HG03064 (cell line): ENCODE data around the gene ITCH.
"Not testable (repeated sequence)": the region's sequence is repeated elsewhere in the genome, so short reads cannot be mapped to it uniquely, and the experiment has no call there.

Experiments used
- ATAC-seq: cut with Tn5 transposase; IDR thresholded peaks from one replicate; pipeline ENCODE4 v1.9.1; 2021; ENCODE audit warnings: low read depth; ENCODE audit not compliant: unreplicated experiment

Gene ITCH

DNA sequence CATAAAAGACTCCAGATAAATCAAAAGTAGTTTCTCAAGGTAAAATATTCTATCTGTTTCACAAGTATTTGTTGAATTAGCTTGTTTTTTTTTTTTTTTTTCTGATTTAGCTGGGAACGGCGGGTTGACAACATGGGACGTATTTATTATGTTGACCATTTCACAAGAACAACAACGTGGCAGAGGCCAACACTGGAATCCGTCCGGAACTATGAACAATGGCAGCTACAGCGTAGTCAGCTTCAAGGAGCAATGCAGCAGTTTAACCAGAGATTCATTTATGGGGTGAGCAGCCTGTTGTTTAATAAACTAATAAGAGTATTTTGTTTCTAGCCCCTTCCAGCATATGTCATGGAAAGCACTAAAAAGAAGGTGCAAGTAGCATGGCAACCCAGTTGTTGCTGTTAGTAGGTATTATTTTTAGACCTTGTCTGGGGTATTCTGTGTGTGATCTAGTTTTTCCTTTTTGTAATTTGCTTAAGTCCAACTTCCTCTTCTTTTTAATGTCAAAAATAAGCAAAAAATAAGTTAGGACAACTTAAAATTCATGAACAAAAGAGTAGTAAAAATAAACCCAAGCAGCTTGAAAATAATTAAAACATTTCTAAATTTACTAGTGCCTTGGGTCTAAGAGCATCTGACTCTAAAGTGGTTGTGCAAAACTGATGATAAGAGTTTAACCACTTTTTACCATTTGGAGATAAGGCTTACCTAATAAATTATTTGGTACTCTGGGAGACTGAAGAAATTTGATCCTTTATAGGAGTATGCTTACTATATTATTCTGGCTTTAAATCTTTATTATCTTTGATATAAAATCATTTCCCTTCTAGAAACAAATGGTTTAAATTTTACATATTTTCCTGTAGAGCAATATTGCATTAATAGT lies 82.3 kb downstream of the ITCH start:
- ATAC-seq, result no peak

DNA sequence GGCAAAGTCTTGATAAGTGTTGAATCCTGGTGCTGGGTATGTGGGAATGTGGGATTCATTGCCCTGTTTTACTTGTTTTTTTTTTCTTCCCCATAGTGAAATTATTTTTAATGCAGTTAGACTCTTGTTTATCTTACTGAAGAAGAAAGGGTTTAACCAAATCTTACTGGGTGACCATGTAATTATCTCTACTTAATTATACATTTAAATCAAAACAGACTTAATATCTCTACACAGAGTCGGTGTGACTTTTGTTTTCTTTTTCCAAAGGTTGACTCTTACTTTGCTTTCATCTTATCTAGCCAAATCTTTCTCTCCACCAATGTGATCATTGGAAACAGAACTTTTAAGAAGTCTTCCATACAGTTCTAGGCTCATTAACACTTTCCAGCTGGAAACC lies 85.4 kb downstream of the ITCH start:
- no peak for ATAC-seq

DNA sequence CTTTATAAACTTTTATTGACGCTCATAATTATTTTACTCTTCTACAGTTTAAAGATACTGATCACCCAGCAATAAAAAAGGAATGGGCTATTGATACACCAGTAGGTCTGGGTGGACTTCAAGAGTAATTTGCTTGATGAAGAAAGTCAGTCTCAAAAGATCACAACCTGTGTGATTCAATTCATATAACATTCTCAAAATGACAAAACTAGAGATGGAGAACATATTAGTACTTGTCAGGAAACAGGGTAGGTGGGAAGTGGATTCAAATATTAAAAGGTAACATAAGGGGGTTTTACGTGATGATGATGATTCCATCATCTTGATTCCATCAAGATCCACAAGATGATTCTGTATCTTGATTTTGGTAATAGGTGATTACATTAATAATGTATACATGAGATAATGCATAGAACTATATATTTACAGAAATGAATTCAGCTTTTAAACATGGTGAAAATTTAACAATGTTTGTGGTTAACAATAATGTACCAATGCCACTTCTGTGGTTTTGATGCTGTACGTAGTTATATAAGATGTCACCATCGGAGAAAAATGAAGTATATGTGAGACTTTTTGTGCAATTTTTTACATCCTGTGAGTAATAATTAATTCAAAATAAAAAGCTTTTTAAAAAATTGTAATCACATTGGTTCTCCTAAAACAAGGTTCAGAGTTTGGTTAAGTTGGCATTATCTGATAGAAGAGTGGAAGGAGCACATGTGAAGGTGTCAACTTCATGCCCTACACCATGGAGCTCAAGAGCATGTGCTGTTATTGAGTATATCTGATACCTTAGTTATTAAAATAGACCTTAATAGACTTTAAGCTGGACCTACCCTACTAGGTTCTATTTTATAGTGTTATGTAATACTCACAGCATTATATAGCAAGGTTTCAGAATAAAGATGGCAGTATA lies 86.9 kb downstream of the ITCH start:
- no peak for ATAC-seq

DNA sequence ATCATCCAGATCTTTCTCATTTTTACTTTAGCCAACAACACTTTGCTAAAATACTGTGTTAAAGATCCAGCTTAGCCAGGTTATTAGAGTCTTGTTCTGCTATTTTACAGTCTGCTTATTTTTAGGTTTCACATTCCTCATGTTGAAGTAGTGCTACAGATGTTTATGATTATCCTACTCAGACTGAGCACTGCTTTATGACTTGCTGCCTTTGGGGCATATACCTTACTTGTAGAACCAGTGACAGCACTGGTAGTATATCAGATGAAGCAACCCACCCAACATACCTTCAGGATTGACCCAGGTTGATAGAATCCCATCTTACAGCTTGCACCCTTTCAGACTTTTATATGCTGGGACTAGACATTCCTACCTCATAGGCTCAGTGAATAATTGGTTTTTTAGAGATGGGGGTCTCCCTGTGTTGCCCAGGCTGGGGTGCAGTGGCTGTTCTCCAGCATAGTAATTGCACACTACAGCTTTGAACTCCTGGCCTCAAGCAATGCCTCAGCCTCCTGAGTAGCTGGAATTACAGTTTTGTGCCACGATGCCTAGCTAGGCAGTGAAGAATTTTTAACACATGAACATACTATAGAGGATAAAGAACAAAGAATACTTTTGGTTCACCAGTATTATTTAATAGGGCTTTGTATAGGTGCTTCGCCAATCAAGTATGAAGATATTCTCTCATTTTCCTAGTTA lies 89.4 kb downstream of the ITCH start:
- ATAC-seq, result no peak

DNA sequence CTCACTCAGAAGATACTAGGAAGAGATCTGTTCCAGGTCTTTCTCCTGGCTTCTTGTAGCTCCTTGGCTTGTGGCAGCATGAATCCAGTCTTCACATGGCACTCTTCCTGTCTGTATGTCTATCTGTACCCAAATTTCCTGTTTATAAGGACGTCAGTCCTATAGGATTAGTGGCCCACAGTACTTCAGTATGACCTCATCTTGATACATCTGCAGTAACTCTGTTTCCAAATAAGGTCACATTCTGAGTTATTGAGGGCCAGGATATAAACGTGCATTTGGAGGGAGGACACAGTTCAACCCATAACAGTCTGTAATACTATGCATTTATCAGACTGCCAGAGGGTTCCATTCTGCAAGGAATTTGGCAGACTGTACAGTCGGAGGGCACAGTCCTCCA lies 95.6 kb downstream of the ITCH start:
- no peak for ATAC-seq

DNA sequence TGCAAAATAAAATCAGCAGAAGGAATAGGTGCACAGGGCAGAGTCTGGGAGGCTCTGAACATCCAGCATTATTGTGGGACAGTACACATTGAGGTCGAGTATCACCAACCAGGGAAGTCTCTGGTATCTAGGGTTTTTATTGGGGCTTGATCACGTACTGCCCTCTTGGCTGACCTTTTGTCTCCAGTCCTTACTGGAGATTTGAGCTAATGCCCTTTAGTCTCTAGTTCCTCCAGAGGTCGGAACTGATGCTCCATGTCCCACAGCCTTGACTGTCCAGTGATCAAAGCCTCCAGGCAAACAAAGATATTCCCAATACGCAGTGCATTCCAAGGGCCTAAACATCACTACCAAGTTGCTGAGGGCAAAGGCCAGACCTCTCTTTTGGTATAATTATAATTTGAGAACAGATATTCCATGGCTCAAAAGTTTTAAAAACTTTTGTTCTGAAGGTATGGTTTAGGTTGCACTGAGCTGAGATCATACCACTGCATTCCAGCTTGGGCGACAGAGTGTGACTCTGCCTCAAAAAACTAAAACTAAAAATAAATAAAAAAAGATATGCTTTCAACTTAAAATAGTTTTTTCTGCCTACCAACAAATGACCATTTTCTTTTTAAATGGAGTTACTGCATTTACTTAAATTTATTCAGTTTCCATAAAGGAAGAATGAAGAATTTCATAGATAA lies 96.3 kb downstream of the ITCH start:
- no peak for ATAC-seq

DNA sequence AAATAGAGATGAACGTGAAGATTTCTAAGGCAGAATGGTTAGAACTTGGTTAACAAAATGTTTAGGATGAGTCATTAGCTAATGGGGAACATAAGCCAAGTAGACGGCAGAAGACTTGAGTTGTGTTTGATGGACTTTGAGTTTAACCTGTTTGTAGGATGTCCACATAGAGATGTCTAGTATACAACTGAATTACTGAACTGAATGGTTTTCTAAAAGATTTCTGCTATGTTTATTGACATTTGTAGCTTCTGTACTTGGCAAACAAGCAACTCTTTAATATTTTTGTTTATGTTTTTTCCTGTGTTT lies 98.7 kb downstream of the ITCH start:
- ATAC-seq, result no peak

DNA sequence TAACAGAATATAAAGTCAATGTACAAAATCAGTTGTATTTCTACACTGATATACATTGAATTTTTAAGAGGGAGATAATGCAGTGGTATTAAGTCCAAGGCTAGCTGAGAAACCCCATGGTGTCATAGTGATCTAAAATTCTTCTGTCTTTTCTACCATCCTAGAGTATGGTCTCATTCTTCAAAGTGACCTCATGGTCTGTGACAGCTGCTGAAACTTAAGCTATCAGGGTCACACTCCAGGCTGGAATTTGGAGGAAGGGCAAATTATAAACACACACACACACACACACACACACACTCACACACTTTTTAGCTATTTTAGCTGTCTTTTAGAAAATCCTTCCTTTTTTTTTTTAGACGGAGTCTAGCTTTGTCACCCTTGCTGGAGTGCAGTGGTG lies 105.9 kb downstream of the ITCH start:
- no peak for ATAC-seq

DNA sequence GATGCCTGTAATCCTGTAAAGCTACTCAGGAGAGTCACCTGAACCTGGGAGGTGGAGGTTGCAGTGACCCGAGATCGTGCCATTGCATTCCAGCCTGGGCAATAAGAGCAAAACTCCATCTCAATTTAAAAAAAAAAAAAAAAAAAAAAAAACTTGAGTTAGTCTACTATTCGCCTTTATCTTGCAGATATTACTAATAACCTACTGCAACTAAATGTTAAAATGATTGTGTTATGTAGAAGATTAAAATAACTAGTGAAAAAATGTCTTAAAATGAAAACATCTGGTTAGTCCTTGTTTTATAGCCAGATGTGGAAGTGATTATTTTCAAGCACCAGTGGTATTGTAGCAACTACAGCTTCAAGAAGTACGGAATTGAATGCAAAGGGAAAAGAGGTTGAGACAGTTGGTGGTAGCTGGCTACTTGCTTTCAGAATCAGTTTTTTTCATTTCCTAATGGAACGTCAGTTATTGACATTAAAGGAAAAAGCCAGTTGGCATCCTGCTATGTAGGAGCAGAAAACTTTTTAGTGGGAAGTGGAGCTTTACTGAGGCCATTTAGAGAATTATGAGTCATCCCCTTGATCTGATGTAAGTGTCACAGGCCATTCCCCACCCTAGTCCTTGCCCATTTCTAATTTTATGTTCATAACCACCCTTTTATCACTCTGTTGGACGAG lies 109.3 kb downstream of the ITCH start:
- no peak for ATAC-seq

DNA sequence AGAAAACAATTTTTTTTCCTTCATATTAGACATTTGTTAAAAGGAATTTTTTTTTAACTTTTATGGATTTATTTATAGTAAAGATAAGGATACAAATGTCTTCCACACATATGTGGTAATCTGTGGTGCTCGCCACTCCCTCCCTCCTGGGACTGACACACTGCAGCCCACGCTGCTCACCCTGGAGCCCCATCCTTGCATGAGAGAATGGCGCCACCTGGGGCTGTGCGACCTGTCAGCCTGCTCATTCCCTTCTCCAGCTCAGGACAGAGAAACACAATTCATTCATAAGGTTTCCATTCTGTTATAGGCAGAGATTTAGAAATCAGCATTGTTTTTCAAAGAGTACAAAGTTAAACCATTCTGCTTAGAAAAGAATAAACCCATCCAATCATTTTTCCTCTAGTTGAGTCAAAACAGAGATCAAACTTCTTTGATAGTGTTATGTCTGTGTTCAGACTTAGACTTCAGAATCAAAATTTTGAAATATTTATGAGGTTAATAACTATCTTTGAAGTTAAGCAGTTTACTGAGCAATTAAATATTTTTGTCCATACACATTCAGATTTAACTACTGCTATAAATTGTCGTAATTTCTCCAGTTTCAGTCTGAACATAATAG lies 110.3 kb downstream of the ITCH start:
- no peak for ATAC-seq

DNA sequence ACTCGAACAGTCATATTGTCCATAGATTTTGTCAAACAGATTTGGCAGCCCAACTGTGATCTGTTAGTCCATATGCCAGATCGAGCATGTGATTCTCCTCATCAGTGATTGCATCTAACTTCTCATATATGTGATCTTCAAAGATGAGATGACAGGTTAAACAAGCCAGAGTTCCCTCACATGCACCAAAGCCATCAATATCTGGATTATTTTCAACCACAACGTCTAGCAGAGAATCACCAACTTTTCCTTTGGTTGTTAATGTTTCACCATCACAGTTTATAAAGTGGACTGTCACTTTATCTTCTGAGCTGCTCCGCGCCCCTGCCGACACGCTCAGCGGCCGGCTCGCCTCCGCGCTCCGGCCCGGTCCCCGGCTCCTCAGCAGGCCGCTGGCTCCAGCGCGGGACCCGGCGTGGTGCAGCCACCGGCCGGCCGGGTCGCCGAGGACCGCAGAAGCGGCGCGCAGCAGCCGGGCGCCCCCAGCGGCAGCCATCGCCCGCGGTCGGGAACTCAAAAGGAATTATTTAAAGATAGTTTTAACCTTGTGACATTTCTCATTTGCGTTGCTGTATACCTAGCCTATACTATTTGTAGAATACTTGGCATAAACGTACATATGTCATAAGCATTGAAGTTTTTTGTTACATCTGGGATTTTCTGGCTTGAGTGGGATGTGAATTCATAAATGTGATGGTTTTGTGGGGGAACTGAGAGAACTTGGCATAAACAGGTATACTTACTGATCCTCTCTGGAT lies 113.1 kb downstream of the ITCH start:
- ATAC-seq, result no peak

DNA sequence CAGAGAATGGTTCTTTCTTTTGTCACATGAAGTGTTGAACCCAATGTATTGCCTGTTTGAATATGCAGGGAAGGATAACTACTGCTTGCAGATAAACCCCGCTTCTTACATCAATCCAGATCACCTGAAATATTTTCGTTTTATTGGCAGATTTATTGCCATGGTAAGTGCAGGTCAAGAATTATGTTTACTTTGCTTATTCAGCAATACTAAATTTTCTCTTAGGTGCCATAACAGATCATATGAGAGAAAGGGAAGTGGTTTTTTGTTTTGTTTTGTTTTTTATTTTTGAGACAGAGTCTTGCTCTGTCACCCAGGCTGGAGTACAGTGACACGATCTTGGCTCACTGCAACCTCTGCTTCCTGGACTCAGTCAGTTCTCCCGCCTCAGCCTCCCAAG lies 116.6 kb downstream of the ITCH start:
- ATAC-seq, result no peak

DNA sequence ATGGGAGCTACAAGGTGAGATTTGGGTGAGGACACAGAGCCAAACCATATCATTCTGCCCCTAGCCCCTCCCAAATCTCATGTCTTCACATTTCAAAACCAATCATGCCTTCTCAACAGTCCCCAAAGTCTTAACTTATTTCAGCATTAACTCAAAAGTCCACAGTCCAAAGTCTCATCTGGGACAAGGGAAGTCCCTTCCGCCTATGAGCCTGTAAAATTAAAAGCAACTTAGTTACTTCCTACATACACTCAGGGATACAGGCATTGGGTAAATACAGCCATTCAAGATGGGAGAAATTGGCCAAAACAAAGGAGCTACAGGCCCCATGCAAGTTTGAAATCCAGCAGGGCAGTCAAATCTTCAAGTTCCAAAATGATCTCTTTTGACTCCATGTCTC lies 119.1 kb downstream of the ITCH start:
- ATAC-seq, result not testable (repeated sequence)

DNA sequence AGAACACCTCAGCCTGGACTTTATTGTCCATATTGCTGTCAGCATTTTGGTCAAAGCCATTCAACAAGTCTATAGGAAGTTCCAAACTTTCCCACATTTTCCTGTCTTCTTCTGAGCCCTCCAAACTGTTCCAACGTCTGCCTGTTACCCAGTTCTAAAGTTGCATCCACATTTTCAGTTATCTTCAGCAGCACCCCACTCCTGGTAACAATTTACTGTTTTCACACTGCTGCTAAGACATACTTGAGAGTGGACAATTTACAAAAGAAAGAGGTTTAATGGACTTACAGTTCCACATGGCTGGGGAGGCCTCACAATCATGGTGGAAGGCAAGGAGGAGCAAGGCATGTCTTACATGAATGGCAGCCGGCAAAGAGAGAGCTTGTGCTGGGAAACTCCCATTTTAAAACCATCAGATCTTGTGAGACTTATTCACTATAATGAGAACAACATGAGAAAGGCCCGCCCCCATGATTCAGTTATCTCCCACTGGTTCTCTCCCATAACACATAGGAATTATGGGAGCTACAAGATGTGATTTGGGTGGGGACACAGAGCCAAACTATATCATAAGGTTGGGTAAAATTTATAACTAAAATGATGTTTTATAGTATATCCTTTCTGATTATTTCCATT lies 120.6 kb downstream of the ITCH start:
- not testable (repeated sequence) for ATAC-seq

DNA sequence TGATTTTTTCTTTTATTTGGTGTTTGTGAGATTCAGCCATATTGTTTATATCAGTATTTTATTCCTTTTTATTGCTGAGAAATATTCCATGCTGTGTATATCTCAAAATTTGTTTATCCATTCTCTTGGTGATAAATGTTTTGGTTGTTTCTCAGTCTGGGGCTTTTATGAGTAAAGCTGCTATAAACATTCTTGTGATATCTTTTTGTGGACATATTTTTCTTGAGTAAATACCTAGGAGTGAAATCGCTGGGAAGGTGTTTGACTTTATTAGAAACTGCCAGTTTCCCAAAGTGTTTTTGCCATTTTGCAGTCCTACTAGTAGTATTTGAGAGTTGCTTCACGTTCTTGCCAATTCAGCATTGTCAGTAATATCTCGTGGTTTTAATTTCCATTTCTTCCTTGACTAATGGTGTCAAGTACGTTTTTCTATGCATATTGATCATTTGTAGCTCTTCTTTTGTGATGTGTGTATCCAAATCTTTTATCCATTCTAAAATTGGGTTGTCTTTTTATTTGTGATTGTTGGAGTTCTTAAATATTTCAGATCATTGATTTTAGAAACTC lies 122.1 kb downstream of the ITCH start:
- ATAC-seq, result no peak

DNA sequence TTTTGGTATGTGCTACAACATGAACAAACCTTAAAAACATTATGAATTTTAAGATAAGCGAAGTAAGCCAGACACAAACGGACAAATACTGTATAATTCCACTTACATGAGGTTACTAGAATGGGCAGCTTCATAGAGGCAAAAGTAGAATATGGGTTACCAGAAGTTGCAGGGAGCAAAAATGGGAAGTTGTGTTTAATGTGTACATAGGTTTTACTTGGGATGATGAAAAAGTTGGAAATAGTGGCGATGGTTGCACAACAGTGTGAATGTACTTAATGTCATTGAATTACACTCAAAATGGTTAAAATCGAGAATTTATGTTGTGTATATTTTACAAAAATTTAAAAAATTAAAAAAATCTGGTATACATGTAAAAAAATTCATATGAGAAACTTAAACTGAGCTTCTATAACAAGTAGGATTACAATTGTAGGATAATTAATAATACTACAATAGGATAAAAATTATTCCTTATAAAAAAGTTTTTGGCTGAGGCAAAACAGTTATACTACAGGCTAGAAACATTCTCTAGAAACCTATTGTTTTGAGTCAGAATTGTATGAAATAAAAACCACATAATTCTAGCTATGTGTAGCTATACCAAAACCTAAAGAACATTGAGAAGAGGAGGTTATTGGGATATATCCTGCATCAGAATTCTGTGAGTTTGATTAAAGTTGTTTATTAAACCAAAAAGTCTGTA lies 128.3 kb downstream of the ITCH start:
- ATAC-seq, result no peak

DNA sequence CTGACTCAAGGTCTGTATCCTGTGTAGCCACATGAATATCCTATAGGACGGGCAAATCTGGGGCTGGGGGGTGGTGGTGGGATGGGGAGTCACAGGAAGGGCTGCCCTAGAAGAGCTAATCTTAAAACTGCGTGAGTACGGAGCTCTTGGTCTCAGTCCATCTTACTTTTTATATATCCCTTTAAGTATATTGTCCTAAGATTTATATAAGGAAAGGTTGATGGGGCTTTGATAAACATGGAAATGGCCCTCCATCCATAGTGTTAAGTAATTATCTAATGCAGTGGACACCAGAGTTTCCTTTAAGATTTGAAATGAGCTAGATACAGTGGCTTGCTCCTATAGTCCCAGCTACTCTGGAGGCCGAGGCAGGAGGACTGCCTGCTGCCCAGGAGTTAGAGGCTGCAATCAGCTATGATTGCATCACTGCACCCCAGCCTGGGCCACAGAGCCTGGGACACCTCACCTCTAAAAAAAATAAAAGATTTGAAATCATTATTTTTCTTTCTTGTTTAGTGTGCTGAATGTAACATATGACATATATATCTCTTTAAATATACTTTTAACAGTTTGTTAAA lies 128.9 kb downstream of the ITCH start:
- no peak for ATAC-seq
